GM23248 (cell line): ENCODE data around the gene PHF21A. TPM values are rescaled to one million over a fixed set of nuclear protein-coding genes. Genes with fewer than 3 reads are reported as not detected.

Experiments used
- DNase-seq: peaks from one replicate; pipeline ENCODE4 v3.0.0-alpha.2; 2015
- H2AFZ ChIP-seq: fragments of 200-600 bp; sonication (generic); 2 replicates; pipeline ENCODE4 v1.6.1; 2016; ENCODE audit warnings: antibody characterized with exemption
- H3F3A ChIP-seq: fragments of 200-600 bp; sonication (generic); 2 replicates; pipeline ENCODE4 v1.6.1; 2016; ENCODE audit warnings: mild to moderate bottlenecking, antibody characterized with exemption, mixed run types; ENCODE audit not compliant: insufficient read depth
- H3K27ac ChIP-seq: fragments of 200-600 bp; sonication (generic); 2 replicates; pipeline ENCODE4 v1.5.1; 2016; ENCODE audit warnings: mild to moderate bottlenecking
- H3K27me3 ChIP-seq: fragments of 200-600 bp; sonication (generic); replicated peaks from 2 replicates; pipeline ENCODE4 v1.6.1; 2016; ENCODE audit warnings: mild to moderate bottlenecking; ENCODE audit not compliant: insufficient read depth
- H3K36me3 ChIP-seq: fragments of 200-600 bp; sonication (generic); 2 replicates; pipeline ENCODE4 v1.6.1; 2016; ENCODE audit warnings: low read depth, mild to moderate bottlenecking
- H3K4me1 ChIP-seq: fragments of 200-600 bp; sonication (generic); 2 replicates; pipeline ENCODE4 v1.6.1; 2016; ENCODE audit warnings: mild to moderate bottlenecking; ENCODE audit not compliant: insufficient read depth
- H3K4me2 ChIP-seq: fragments of 200-600 bp; sonication (generic); one replicate; pipeline ENCODE4 v1.6.1; 2016; ENCODE audit warnings: mild to moderate bottlenecking; ENCODE audit not compliant: unreplicated experiment
- H3K4me3 ChIP-seq: fragments of 200-600 bp; sonication (generic); 2 replicates; pipeline ENCODE4 v1.5.1; 2016; ENCODE audit warnings: mild to moderate bottlenecking
- H3K79me2 ChIP-seq: fragments of 200-600 bp; sonication (generic); 2 replicates; pipeline ENCODE4 v1.6.1; 2016; ENCODE audit warnings: mild to moderate bottlenecking; ENCODE audit not compliant: insufficient read depth
- H3K9ac ChIP-seq: fragments of 200-600 bp; sonication (generic); 2 replicates; pipeline ENCODE4 v1.6.1; 2016; ENCODE audit warnings: mild to moderate bottlenecking
- H3K9me2 ChIP-seq: fragments of 200-600 bp; sonication (generic); 2 replicates; pipeline ENCODE4 v1.6.1; 2016; ENCODE audit warnings: mixed run types, mild to moderate bottlenecking, moderate library complexity; ENCODE audit not compliant: insufficient read depth
- H3K9me3 ChIP-seq: fragments of 200-600 bp; sonication (generic); one replicate; pipeline ENCODE4 v1.6.1; 2017; ENCODE audit warnings: low read depth
- H4K20me1 ChIP-seq: fragments of 200-600 bp; sonication (generic); 2 replicates; pipeline ENCODE4 v1.6.0; 2016; ENCODE audit not compliant: insufficient read depth
- EZH2 ChIP-seq: fragments of 200-600 bp; sonication (generic); IDR thresholded peaks from 2 replicates; pipeline ENCODE4 v1.6.1; 2018; ENCODE audit warnings: antibody characterized with exemption, mild to moderate bottlenecking; ENCODE audit not compliant: insufficient read depth, poor library complexity, severe bottlenecking
- EZH2phosphoT487 ChIP-seq: fragments of 200-600 bp; sonication (generic); IDR thresholded peaks from 2 replicates; pipeline ENCODE4 v1.6.1; 2018; ENCODE audit warnings: antibody characterized with exemption, moderate library complexity, mild to moderate bottlenecking, low read depth; ENCODE audit not compliant: insufficient read depth
- WGBS, 2 experiments: methylation state at CpG; one replicate each; pipeline ENCODE4 v1.1.6; 2015 to 2017; ENCODE audit warnings: low lambda C conversion rate in 2 of 2, low coverage in 1 of 2; ENCODE audit errors: missing lambda C conversion rate in 2 of 2; 5-methylcytosine and 5-hydroxymethylcytosine counted together
- in situ Hi-C: fragments of 300-500 bp; cut with MboI; formaldehyde crosslinking; loops from 2 replicates; pipeline ENCODE4 v1.15.0; 2020
- polyA plus RNA-seq: library from polyadenylated mRNA; unstranded; fragments of >200 nt; fragmentation: Nextera tagmentation; extraction: Ambion mirVana; gene quantifications from 2 replicates; pipeline ENCODE4 v1.2.1, GENCODE V29; 2016
- total RNA-seq: library from RNA; depleted of rRNA; stranded (reverse); fragments of >200 nt; shearing (Covaris generic); gene quantifications from 2 replicates; pipeline ENCODE4 v1.2.3, GENCODE V29; 2014; rRNA removed

Gene PHF21A
- total and polyA plus RNA-seq, 2 experiments from 2014 or later = 11.2 to 17.0 TPM

DNA sequence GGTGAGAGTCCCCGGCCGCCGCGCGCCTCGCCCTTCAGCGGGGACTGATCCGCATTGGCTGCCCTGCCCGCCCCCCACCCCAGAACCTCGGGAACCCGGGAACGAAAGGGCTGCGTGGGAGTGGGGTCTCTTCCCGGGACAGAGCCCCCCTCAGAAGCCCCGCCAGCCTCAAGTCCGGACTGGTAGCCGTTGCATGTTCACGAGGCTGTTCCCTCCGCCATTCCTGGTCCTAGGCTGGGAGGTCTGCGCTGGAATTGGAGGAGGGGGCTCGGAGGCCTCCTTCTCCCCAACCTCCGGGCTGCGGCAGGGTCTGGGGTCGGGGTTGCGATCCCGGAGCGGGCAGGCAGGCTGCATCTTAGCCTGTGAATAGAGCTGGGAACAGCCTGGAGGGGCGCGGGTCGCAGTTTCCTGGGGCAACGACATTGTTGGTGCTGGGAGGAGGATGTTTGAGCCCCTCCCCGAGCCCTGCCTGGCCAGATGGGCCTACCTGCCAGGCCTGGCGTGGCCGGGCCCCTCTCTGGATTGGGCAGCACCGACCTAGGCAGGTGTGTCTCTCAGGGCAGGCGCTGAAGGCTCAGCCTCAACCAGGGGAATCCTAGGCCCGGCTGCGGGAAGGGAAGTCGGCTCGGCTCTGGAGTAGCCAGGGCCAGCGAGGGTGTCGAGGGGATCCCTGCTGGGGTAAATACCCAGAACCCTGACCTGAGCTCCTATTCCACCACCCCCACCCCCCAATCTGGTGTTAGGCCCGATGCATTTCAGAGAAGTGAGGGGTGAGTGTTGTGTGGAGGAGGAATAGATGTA is 235.1 kb downstream of the PHF21A start:
- 16 to 20% methylated on average over 30 to 43 of the region's 43 CpGs for WGBS, 2 experiments
- H3K9me3 ChIP-seq = no peaks in the 10 kb centered on the region
- H3K79me2 ChIP-seq = no peaks in the 10 kb centered on the region
- no peak overlapping the region for H3K27ac ChIP-seq
- in situ Hi-C loops = no loop called here
- H3F3A ChIP-seq = no peaks in the 10 kb centered on the region
- no peaks in the 10 kb centered on the region for H3K27me3 ChIP-seq
- H3K9ac ChIP-seq = no peak overlapping the region
- no peaks in the 10 kb centered on the region for H3K36me3 ChIP-seq
- no peaks in the 10 kb centered on the region for H3K4me1 ChIP-seq
- H4K20me1 ChIP-seq = no peaks in the 10 kb centered on the region
- no peak for DNase-seq
- H3K4me2 ChIP-seq = peak overlapping the region; percentile 76
- peak overlapping the region; percentile 68 for H3K4me3 ChIP-seq
- TF ChIP-seq EZH2 (no peak), EZH2phosphoT487 (no peak)
- H2AFZ ChIP-seq = peak overlapping the region; percentile 39; the same call in 1 of the 2 replicates
- H3K9me2 ChIP-seq = no peaks in the 10 kb centered on the region

DNA sequence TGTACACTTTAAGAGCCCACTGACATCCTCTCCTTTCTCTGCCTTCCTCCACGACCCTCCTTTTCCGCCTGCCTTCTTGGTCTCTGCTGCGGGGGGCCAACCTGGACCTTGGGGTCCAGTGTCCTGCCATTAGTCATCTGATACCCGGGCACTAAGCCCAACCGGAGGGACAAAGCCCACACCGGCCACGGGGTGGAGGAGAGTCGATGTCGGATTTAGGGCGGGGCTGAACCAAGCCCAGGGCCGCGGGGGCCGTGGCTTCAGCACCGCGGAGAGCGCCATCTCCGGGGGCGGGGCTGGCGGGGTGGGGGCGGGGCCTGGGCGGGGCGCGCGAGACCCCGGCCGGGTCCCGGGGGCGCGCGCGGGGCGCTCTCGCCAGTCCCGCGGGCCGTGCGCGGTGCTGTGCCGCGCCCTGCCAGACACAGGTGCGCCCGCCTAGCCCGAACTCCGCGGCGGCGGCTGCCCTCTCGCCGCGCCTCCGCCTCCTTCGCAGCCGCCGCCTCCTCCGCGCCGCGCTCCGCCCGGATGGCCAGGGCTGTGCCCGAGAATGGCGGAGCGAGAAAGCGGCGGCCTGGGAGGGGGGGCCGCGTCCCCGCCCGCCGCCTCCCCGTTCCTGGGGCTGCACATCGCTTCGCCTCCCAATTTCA is 235.9 kb downstream of the PHF21A start, which contains the start of gene MAPK8IP1:
Gene MAPK8IP1 (plus strand): TSS at position 378 of the 647 bp plus-strand sequence. CDS start 170 bp downstream, at position 548.
- Histone ChIP-seq H3K9ac (no peak within 1 kb of the TSS), H3K4me2 (peak within 1 kb of the TSS; percentile 76), H3K9me2 (no peaks in the 10 kb centered on the region), H4K20me1 (no peaks in the 10 kb centered on the region), H3K9me3 (no peaks in the 10 kb centered on the region), H3K27ac (no peak within 1 kb of the TSS), H3K4me1 (0 out of 2 replicates have a peak, but pooled peaks cover 1% of the 10 kb centered on the region), H3F3A (no peaks in the 10 kb centered on the region), H3K79me2 (no peaks in the 10 kb centered on the region), H3K27me3 (no peaks in the 10 kb centered on the region), H3K36me3 (no peaks in the 10 kb centered on the region), H3K4me3 (peak within 1 kb of the TSS; percentile 68), H2AFZ (peak within 1 kb of the TSS; percentile 39; the same call in 1 of the 2 replicates)
- in situ Hi-C loops = no loop called here
- TF ChIP-seq EZH2 (no peak), EZH2phosphoT487 (no peak)
- peak; percentile 64 for DNase-seq
- 4 to 6% methylated on average over 31 to 44 of the region's 73 CpGs for WGBS, 2 experiments

DNA sequence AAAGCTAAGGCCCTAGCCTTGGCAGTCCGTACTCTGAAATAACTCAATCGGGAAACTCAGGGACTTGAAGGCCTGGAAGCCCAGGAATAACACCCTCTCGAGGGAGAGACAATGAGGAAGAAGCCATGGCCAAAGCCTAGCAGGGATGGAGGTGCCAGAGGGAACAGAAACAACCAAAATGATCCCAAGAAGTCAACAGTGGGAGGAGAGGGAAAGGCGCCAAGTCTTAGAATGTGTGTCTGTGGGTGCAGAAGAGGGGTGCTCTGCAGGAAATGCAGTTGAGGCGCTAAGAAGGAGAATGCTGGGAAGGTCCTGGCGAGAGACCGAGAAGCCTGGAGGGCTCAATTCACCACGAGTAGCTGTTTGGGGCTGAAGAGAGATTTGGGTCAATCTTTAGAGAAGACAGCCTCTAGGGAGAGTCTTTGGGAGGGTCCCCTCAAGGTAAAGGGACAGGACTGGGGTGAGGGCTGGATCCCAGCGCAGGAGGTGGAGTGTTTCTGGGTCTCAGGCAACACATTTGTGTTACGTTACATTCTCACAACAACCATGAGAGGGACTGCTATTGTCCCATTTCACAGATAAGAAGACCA is 236.6 kb downstream of the PHF21A start:
- no peaks in the 10 kb centered on the region for H3K9me2 ChIP-seq
- H3K4me3 ChIP-seq = no peak overlapping the region
- DNase-seq = no peak
- 0 out of 2 replicates have a peak, but pooled peaks cover 4% of the 10 kb centered on the region for H3F3A ChIP-seq
- H3K9ac ChIP-seq = no peak overlapping the region
- no peak overlapping the region for H3K27ac ChIP-seq
- WGBS, 2 experiments = 71 to 81% methylated on average over 10 of the region's 10 CpGs
- in situ Hi-C loops = no loop called here
- H2AFZ ChIP-seq = no peak overlapping the region
- H3K9me3 ChIP-seq = no peaks in the 10 kb centered on the region
- no peak overlapping the region for H3K4me2 ChIP-seq
- peaks cover 8% of the 10 kb centered on the region; the same call in 1 of the 2 replicates for H3K4me1 ChIP-seq
- TF ChIP-seq EZH2 (no peak), EZH2phosphoT487 (no peak)
- no peaks in the 10 kb centered on the region for H3K79me2 ChIP-seq
- H3K36me3 ChIP-seq = no peaks in the 10 kb centered on the region
- no peaks in the 10 kb centered on the region for H4K20me1 ChIP-seq
- H3K27me3 ChIP-seq = no peaks in the 10 kb centered on the region

Other genes with a start within 250 kb of the PHF21A start
- 8.1 and 9.5 TPM in 2 replicates for gene MAPK8IP1, start 235.8 kb downstream of the PHF21A start, total RNA-seq
- 1.8 and 2.1 TPM in 2 replicates for gene MAPK8IP1, start 235.8 kb downstream of the PHF21A start, polyA plus RNA-seq
- gene FREY1, start 214.2 kb downstream of the PHF21A start, total RNA-seq = not detected in 2 replicates
- not detected in 2 replicates for gene FREY1, start 214.2 kb downstream of the PHF21A start, polyA plus RNA-seq
- gene PEX16, start 203.6 kb downstream of the PHF21A start, total RNA-seq = 16.2 and 23.2 TPM in 2 replicates
- gene PEX16, start 203.6 kb downstream of the PHF21A start, polyA plus RNA-seq = 21.2 and 25.1 TPM in 2 replicates
- gene LARGE2, start 198.8 kb downstream of the PHF21A start, total RNA-seq = not detected in 2 replicates
- not detected in 2 replicates for gene LARGE2, start 198.8 kb downstream of the PHF21A start, polyA plus RNA-seq
- 29.6 and 37.7 TPM in 2 replicates for gene CREB3L1, start 156.2 kb upstream of the PHF21A start, total RNA-seq
- gene CREB3L1, start 156.2 kb upstream of the PHF21A start, polyA plus RNA-seq = 146 and 151 TPM in 2 replicates
- gene DGKZ, start 226.0 kb upstream of the PHF21A start, total RNA-seq = 50.7 and 62.7 TPM in 2 replicates
- 21.4 and 23.9 TPM in 2 replicates for gene DGKZ, start 226.0 kb upstream of the PHF21A start, polyA plus RNA-seq